Upper lobe of right lung (tissue), 1 donor: ENCODE measurements around the gene TARS3. TPM values are rescaled to one million over a fixed set of nuclear protein-coding genes. Genes with fewer than 3 reads are reported as not detected.

ENCODE experiments used
- ATAC-seq: fragments of 200-7000 bp; cut with Tn5 transposase; one replicate; pipeline ENCODE4 v1.9.1; 2020; ENCODE audit warnings: mild to moderate bottlenecking, moderate library complexity
- DNase-seq: peaks from one replicate; pipeline ENCODE4 v3.0.0-alpha.2; 2020
- H3K27ac ChIP-seq: fragments of 200-600 bp; one replicate; pipeline ENCODE4 v1.8.0; 2022
- H3K27me3 ChIP-seq: fragments of 200-600 bp; one replicate; pipeline ENCODE4 v1.8.0; 2022; ENCODE audit warnings: mild to moderate bottlenecking
- H3K36me3 ChIP-seq: fragments of 200-600 bp; one replicate; pipeline ENCODE4 v1.8.0; 2022
- H3K4me1 ChIP-seq: fragments of 200-600 bp; one replicate; pipeline ENCODE4 v1.8.0; 2022
- H3K4me3 ChIP-seq: fragments of 200-600 bp; one replicate; pipeline ENCODE4 v1.8.0; 2022; ENCODE audit warnings: mild to moderate bottlenecking
- H3K9me3 ChIP-seq: fragments of 200-600 bp; one replicate; pipeline ENCODE4 v1.8.0; 2022
- intact Hi-C: fragments of 100-400 bp; cut with DNase I; formaldehyde crosslinking; loops from one replicate; pipeline ENCODE4 v1.11.0; 2022
- total RNA-seq: library from RNA; stranded (reverse); fragmentation: NEBNext Ultra II Directional; extraction: Animal tissue kit (Norgen Biotek cat#: 25700); gene quantifications from one replicate; pipeline ENCODE4 v1.2.1, GENCODE V29; 2021
- TF ChIP-seq, protein P1 (sequence below): fragments of 200-600 bp; IDR thresholded peaks from one replicate; pipeline ENCODE4 v1.8.0; 2022; ENCODE audit warnings: antibody characterized with exemption
- donor health status: DM: no; HTN: yes; CAD: no; lungs with severe emphysema.

Gene TARS3
- total RNA-seq, 1 donor from 2014 or later = 12.0 TPM

DNA sequence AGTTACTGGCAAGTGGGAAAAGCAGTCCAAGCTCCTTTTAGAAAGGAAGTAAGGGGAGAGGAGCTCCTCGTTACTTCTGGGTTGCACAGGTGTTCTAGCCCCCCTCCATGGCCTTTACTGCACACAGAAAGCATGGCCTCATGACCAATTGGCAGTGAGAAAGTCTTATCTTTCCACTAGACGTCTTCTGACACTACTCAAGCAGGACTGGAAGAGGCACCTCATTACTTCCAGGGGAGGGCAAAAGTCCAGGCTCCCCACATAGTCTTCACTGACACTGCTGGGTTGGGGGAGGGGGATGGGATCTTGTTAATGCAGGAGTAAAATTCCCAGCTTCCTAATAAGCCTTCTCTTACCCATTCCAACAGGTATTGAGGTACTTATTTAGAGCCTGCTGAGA lies 44.5 kb downstream of the TARS3 start:
- H3K9me3 ChIP-seq = no peaks in the 10 kb centered on the region
- no peak overlapping the region for H3K4me3 ChIP-seq
- intact Hi-C loops = no loop called here
- no peaks in the 10 kb centered on the region for H3K4me1 ChIP-seq
- H3K27me3 ChIP-seq = no peaks in the 10 kb centered on the region
- peaks cover 48% of the 10 kb centered on the region for H3K36me3 ChIP-seq
- no peak for DNase-seq
- TF ChIP-seq, protein P1, sequence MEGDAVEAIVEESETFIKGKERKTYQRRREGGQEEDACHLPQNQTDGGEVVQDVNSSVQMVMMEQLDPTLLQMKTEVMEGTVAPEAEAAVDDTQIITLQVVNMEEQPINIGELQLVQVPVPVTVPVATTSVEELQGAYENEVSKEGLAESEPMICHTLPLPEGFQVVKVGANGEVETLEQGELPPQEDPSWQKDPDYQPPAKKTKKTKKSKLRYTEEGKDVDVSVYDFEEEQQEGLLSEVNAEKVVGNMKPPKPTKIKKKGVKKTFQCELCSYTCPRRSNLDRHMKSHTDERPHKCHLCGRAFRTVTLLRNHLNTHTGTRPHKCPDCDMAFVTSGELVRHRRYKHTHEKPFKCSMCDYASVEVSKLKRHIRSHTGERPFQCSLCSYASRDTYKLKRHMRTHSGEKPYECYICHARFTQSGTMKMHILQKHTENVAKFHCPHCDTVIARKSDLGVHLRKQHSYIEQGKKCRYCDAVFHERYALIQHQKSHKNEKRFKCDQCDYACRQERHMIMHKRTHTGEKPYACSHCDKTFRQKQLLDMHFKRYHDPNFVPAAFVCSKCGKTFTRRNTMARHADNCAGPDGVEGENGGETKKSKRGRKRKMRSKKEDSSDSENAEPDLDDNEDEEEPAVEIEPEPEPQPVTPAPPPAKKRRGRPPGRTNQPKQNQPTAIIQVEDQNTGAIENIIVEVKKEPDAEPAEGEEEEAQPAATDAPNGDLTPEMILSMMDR = no peak
- no peak for ATAC-seq
- H3K27ac ChIP-seq = no peak overlapping the region

DNA sequence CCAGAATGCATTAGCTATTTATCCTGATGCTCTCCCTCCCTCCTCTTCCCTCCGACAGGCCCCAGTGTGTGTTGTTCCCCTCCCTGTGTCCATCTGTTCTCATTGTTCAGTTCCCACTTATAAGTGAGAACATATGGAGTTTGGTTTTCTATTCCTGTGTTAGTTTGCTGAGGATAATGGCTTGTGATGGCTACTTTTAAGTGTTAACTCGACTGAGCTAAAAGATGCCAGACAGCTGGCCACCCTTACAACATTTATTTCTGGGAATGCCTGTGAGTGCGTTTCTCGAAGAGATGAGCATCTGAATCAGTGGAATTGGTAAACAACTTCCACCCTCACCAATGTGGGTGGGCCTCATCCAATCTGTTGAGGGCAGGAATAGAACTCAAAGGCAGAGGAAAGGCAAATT lies 47.3 kb downstream of the TARS3 start:
- H3K4me3 ChIP-seq = no peak overlapping the region
- H3K9me3 ChIP-seq = no peaks in the 10 kb centered on the region
- peaks cover 54% of the 10 kb centered on the region for H3K36me3 ChIP-seq
- TF ChIP-seq, protein P1 = no peak
- DNase-seq (no peak), ATAC-seq (no peak)
- H3K4me1 ChIP-seq = no peaks in the 10 kb centered on the region
- no peaks in the 10 kb centered on the region for H3K27me3 ChIP-seq
- intact Hi-C loops = no loop called here
- no peak overlapping the region for H3K27ac ChIP-seq

DNA sequence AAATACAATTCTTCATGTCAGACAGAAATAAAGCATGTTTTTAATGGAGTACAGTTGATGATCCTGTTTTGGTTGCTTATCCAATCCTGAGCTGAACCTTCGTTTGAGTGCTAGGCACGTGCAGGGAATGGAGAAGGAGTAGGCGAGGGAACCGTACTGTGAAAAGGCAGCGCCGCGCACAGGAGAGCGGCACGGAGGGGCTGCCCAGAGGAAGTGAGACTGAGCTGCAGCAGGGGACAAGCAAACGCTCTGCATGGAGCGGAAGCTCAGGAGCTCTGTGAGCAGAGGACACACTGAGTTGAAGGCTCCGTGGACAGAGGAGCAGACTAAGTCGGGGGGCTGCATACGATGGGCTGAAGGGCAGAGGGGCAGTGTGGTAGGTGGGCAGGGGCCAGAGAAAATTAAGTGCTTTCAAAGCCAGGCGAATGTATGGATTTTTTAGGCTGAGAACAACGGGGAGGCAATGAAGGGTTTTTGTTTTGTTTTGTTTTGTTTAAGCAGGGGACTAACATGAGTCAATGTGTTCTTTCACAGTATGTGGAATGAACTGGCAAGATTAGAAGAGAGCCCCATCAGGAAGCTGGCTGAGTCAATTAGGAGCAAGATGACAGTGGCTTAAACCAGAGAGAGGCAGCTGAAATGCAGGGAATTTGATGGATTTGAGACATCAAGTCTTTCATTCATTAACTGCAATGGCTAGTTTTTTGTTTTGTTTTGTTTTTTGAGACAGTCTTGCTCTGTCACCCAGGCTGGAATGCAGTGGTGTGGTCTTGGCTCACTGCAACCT lies 48.3 kb downstream of the TARS3 start:
- ATAC-seq (no peak), DNase-seq (no peak)
- TF ChIP-seq, protein P1 = no peak
- Histone ChIP-seq H3K27me3 (no peaks in the 10 kb centered on the region), H3K36me3 (peaks cover 56% of the 10 kb centered on the region), H3K27ac (no peak overlapping the region), H3K4me3 (no peak overlapping the region), H3K4me1 (no peaks in the 10 kb centered on the region), H3K9me3 (no peaks in the 10 kb centered on the region)
- intact Hi-C loops = no loop called here

DNA sequence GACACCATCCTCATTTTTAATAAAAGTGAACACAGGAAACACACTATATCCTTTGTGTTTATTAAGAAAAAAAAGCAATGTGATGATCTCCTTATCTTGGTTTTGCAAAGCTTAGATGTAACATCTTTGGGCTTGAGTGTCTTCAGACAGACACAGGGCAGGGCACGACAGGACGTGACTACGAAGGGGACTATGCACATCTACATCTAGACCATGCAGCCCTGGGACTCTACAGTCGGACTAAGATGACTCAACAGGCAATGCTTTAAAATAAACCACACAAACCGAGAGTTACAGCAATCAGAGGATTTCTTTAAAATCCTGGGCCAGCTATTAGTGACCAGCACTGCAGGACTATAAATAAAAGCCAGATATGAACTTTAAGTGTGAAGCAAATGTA lies 49.3 kb downstream of the TARS3 start:
- Histone ChIP-seq H3K4me1 (no peaks in the 10 kb centered on the region), H3K36me3 (peaks cover 60% of the 10 kb centered on the region), H3K27ac (no peak overlapping the region), H3K4me3 (no peak overlapping the region), H3K9me3 (no peaks in the 10 kb centered on the region), H3K27me3 (no peaks in the 10 kb centered on the region)
- intact Hi-C loops = no loop called here
- DNase-seq = no peak
- no peak for ATAC-seq
- TF ChIP-seq, protein P1 = no peak

DNA sequence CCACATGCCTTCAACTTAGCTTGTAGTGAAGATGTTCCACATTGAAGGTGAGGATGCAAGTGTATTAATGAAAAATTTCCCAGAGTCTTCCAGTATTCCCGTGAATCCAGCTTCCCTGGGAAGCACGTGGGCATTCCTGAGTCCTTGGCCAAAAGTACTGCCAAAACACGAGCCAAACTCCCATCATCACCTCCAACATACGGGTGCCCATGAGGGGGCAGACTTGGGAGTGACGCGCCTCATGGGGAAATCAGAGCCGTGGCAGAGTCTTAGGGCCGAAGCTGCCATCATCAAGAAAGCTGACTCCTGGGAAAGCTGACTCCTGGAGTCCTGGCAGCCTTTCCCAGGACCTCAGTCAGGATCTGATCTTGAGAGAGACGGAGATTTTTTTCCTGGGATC lies 52.0 kb downstream of the TARS3 start:
- no peak overlapping the region for H3K27ac ChIP-seq
- intact Hi-C loops = no loop called here
- TF ChIP-seq, protein P1 = no peak
- DNase-seq = no peak
- H3K27me3 ChIP-seq = no peaks in the 10 kb centered on the region
- H3K4me1 ChIP-seq = no peaks in the 10 kb centered on the region
- ATAC-seq = no peak
- H3K9me3 ChIP-seq = no peaks in the 10 kb centered on the region
- H3K4me3 ChIP-seq = no peak overlapping the region
- H3K36me3 ChIP-seq = peaks cover 54% of the 10 kb centered on the region
